PC-3 (cell line): ENCODE measurements around the gene PPARD.

Experiments used
- EZH2 ChIP-seq: fragments of 300-600 bp; sonication (generic); IDR thresholded peaks from one replicate; pipeline ENCODE4 v1.6.1; 2017; ENCODE audit warnings: antibody characterized with exemption, mild to moderate bottlenecking, low read length; ENCODE audit not compliant: unreplicated experiment
- EZH2phosphoT487 ChIP-seq: fragments of 300-600 bp; sonication (generic); IDR thresholded peaks from 2 replicates; pipeline ENCODE4 v1.6.1; 2018; ENCODE audit warnings: mild to moderate bottlenecking, antibody characterized with exemption, low read length, borderline replicate concordance
- TF ChIP-seq, protein P1 (sequence below): fragments of 300-600 bp; sonication (generic); conservative IDR thresholded peaks from 2 replicates; pipeline ENCODE4 v1.5.1; 2017; ENCODE audit warnings: antibody characterized with exemption, low read depth, mild to moderate bottlenecking, low read length

DNA sequence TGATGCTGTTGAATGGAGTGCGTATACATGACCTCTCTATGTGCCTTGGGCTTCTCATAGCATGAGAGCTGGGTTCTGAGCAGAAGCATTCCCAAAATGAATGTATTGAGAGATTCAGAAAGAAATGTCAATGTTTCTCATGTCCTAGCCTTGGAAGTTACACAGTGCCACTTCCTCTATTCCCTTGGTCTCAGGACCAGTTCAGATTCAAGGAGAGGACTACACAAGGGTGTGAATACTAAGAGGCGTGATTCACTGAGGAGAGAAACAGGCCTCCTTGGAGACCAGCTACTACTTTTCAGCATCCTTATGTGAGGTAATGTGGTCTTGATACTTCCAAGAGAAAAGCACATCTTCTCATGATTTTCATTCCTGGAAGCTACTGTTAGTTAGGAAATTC, 10.4 kb downstream of the PPARD start:
- TF ChIP-seq, protein P1, sequence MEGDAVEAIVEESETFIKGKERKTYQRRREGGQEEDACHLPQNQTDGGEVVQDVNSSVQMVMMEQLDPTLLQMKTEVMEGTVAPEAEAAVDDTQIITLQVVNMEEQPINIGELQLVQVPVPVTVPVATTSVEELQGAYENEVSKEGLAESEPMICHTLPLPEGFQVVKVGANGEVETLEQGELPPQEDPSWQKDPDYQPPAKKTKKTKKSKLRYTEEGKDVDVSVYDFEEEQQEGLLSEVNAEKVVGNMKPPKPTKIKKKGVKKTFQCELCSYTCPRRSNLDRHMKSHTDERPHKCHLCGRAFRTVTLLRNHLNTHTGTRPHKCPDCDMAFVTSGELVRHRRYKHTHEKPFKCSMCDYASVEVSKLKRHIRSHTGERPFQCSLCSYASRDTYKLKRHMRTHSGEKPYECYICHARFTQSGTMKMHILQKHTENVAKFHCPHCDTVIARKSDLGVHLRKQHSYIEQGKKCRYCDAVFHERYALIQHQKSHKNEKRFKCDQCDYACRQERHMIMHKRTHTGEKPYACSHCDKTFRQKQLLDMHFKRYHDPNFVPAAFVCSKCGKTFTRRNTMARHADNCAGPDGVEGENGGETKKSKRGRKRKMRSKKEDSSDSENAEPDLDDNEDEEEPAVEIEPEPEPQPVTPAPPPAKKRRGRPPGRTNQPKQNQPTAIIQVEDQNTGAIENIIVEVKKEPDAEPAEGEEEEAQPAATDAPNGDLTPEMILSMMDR, result no peak
- TF ChIP-seq EZH2, result no peak
- no peak for TF ChIP-seq EZH2phosphoT487
